Suprapubic skin (tissue), 3 donors: ENCODE data around the gene SATB2.

Source experiments
- CTCF ChIP-seq, 2 donors: fragments of 200-600 bp in 1 of 2; fragments of 450-650 bp in 1 of 2; sonication (generic) in 1 of 2; IDR thresholded peaks; one replicate each; pipeline ENCODE4 v1.5.1; 2016 to 2019; ENCODE audit warnings: antibody characterized with exemption in 2 of 2, mild to moderate bottlenecking in 1 of 2, moderate library complexity in 1 of 2
- POLR2AphosphoS5 ChIP-seq, 3 donors: sonication (generic); formaldehyde crosslinking; IDR thresholded peaks; one replicate each; pipeline ENCODE4 v1.6.1; 2017; ENCODE audit warnings: antibody characterized with exemption in 3 of 3

- TF ChIP-seq CTCF (IDR thresholded peaks at IDR 0.05) (no peak), POLR2AphosphoS5 (IDR thresholded peaks at IDR 0.05) (no peak)
Observed at GRCh38 chr2:199312931-199313330, 144.8 kb downstream of the SATB2 start.
